CD4-positive, CD25-positive, alpha-beta regulatory T cell (primary cell): Measurements from ENCODE around the gene CREM. TPM values are rescaled to one million over a fixed set of nuclear protein-coding genes. Genes with fewer than 3 reads are reported as not detected.

ENCODE experiments used
- ATAC-seq, 2 donors: fragments of 150-1000 bp; cut with Tn5 transposase; one replicate each; pipeline ENCODE4 v1.10.0; 2021; ENCODE audit warnings: low read depth in 2 of 2, moderate number of reproducible peaks in 2 of 2, moderate library complexity in 1 of 2
- DNase-seq, 3 donors: peaks; one replicate each; pipeline versions ENCODE4 v3.0.0 to v3.0.0-alpha.2; 2012 to 2022; ENCODE audit warnings: mixed read lengths in 1 of 3
- H3K27ac ChIP-seq: one replicate; pipeline ENCODE4 v1.7.0; 2013; ENCODE audit warnings: mild to moderate bottlenecking, low read length; ENCODE audit not compliant: insufficient read depth, poor library complexity, severe bottlenecking
- H3K27me3 ChIP-seq: one replicate; pipeline ENCODE4 v1.7.0; 2013; ENCODE audit warnings: low read length; ENCODE audit not compliant: control insufficient read depth, insufficient read depth
- H3K36me3 ChIP-seq: one replicate; pipeline ENCODE4 v1.7.0; 2013; ENCODE audit warnings: mild to moderate bottlenecking, low read length, moderate library complexity; ENCODE audit not compliant: control insufficient read depth, insufficient read depth
- H3K4me1 ChIP-seq: 2 replicates; pipeline ENCODE4 v1.7.0; 2013; ENCODE audit warnings: mild to moderate bottlenecking, low read length; ENCODE audit not compliant: insufficient read depth, control insufficient read depth, poor library complexity, severe bottlenecking
- H3K4me3 ChIP-seq: one replicate; pipeline ENCODE4 v1.7.0; 2013; ENCODE audit warnings: low read depth, mild to moderate bottlenecking, low read length, moderate library complexity
- H3K9me3 ChIP-seq, 2 experiments: 1 replicate in 1 of 2; 2 replicates in 1 of 2; pipeline ENCODE4 v1.7.0; 2013; ENCODE audit warnings: low read length in 2 of 2, mild to moderate bottlenecking in 1 of 2, moderate library complexity in 1 of 2; ENCODE audit not compliant: control insufficient read depth in 2 of 2
- H3K27ac Mint-ChIP-seq, 3 donors: one replicate each; pipeline ENCODE4 v1.8.0; 2020 to 2022; ENCODE audit warnings: mild to moderate bottlenecking in 3 of 3, mixed read lengths in 3 of 3, moderate library complexity in 2 of 3
- H3K27me3 Mint-ChIP-seq: one replicate; pipeline ENCODE4 v1.8.0; 2022; ENCODE audit warnings: mild to moderate bottlenecking, mixed read lengths
- H3K36me3 Mint-ChIP-seq: one replicate; pipeline ENCODE4 v1.8.0; 2020; ENCODE audit warnings: mixed read lengths
- H3K4me1 Mint-ChIP-seq, 4 donors: one replicate each; pipeline ENCODE4 v1.8.0; 2020 to 2022; ENCODE audit warnings: mixed read lengths in 4 of 4, mild to moderate bottlenecking in 1 of 4
- H3K4me3 Mint-ChIP-seq, 4 donors: one replicate each; pipeline ENCODE4 v1.8.0; 2020 to 2022; ENCODE audit warnings: mild to moderate bottlenecking in 4 of 4, mixed read lengths in 4 of 4, moderate library complexity in 3 of 4
- H3K9me3 Mint-ChIP-seq, 7 donors: one replicate each; pipeline ENCODE4 v1.8.0; 2020 to 2022; ENCODE audit warnings: mixed read lengths in 7 of 7, mild to moderate bottlenecking in 3 of 7, moderate library complexity in 2 of 7
- polyA plus RNA-seq, 4 donors: library from polyadenylated mRNA; unstranded; fragments of 300-500 nt; fragmentation: Illumina TruSeq; gene quantifications; one replicate each; pipeline ENCODE4 v1.2.3, GENCODE V29; 2021
- total RNA-seq: library from RNA; stranded (reverse); gene quantifications from one replicate; pipeline ENCODE4 v1.2.3, GENCODE V29; 2022

Gene CREM
- total and polyA plus RNA-seq, 5 donors from 2014 or later = 24.6 to 121 (median 30.2) TPM

GRCh38 chr10:35165136-35165535 is 38.5 kb downstream of the CREM start:
- no peak for ATAC-seq
- Mint-ChIP-seq H3K4me3 (no peak overlapping the region), H3K27ac (no peak overlapping the region), H3K36me3 (peaks cover 4% of the 10 kb centered on the region), H3K27me3 (no peaks in the 10 kb centered on the region), H3K9me3 (peaks cover 0 to 4% (median 0%) of the 10 kb centered on the region in 7 donors), H3K4me1 (peaks cover 0 to 2% (median 0%) of the 10 kb centered on the region in 4 donors)
- Histone ChIP-seq H3K27ac (no peak overlapping the region), H3K4me1 (no peaks in the 10 kb centered on the region), H3K4me3 (no peak overlapping the region), H3K27me3 (no peaks in the 10 kb centered on the region), H3K36me3 (no peaks in the 10 kb centered on the region), H3K9me3 (no peaks in the 10 kb centered on the region)
- DNase-seq = no peak

GRCh38 chr10:35165811-35166210 is 39.2 kb downstream of the CREM start:
- Histone ChIP-seq H3K27me3 (no peaks in the 10 kb centered on the region), H3K36me3 (no peaks in the 10 kb centered on the region), H3K9me3 (no peaks in the 10 kb centered on the region), H3K27ac (no peak overlapping the region), H3K4me3 (no peak overlapping the region), H3K4me1 (no peaks in the 10 kb centered on the region)
- ATAC-seq = no peak
- no peaks in the 10 kb centered on the region for H3K27me3 Mint-ChIP-seq
- H3K36me3 Mint-ChIP-seq = no peaks in the 10 kb centered on the region
- no peak for DNase-seq
- peaks cover 0 to 2% (median 0%) of the 10 kb centered on the region in 4 donors for H3K4me1 Mint-ChIP-seq
- H3K9me3 Mint-ChIP-seq = peaks cover 0 to 4% (median 0%) of the 10 kb centered on the region in 7 donors
- H3K27ac Mint-ChIP-seq = no peak overlapping the region
- H3K4me3 Mint-ChIP-seq = no peak overlapping the region

- Histone ChIP-seq H3K36me3 (no peaks in the 10 kb centered on the region), H3K27me3 (no peaks in the 10 kb centered on the region), H3K4me3 (no peak overlapping the region), H3K27ac (no peak overlapping the region), H3K4me1 (no peaks in the 10 kb centered on the region), H3K9me3 (no peaks in the 10 kb centered on the region)
- peak overlapping the region in 1 of 3 donors; percentile 65 for H3K27ac Mint-ChIP-seq
- peaks cover 0 to 4% (median 0%) of the 10 kb centered on the region in 7 donors for H3K9me3 Mint-ChIP-seq
- H3K36me3 Mint-ChIP-seq = peaks cover 3% of the 10 kb centered on the region
- H3K4me1 Mint-ChIP-seq = peaks cover 0 to 2% (median 0%) of the 10 kb centered on the region in 4 donors
- no peak overlapping the region for H3K4me3 Mint-ChIP-seq
- DNase-seq (no peak), ATAC-seq (no peak)
- H3K27me3 Mint-ChIP-seq = no peaks in the 10 kb centered on the region
Observed at GRCh38 chr10:35166607-35167006, 40.0 kb downstream of the CREM start.

GRCh38 chr10:35167342-35167741 is 40.7 kb downstream of the CREM start:
- Histone ChIP-seq H3K27ac (no peak overlapping the region), H3K9me3 (no peaks in the 10 kb centered on the region), H3K27me3 (no peaks in the 10 kb centered on the region), H3K36me3 (no peaks in the 10 kb centered on the region), H3K4me1 (no peaks in the 10 kb centered on the region), H3K4me3 (no peak overlapping the region)
- DNase-seq (no peak), ATAC-seq (no peak)
- peaks cover 0 to 4% (median 0%) of the 10 kb centered on the region in 7 donors for H3K9me3 Mint-ChIP-seq
- no peaks in the 10 kb centered on the region for H3K27me3 Mint-ChIP-seq
- peaks cover 0 to 2% (median 0%) of the 10 kb centered on the region in 4 donors for H3K4me1 Mint-ChIP-seq
- no peak overlapping the region for H3K4me3 Mint-ChIP-seq
- peak overlapping the region in 1 of 3 donors; percentile 7 for H3K27ac Mint-ChIP-seq
- peaks cover 7% of the 10 kb centered on the region for H3K36me3 Mint-ChIP-seq

GRCh38 chr10:35172146-35172545 is 45.5 kb downstream of the CREM start:
- H3K27ac ChIP-seq = no peak overlapping the region
- peaks cover 0 to 4% (median 0%) of the 10 kb centered on the region in 7 donors for H3K9me3 Mint-ChIP-seq
- H3K9me3 ChIP-seq = no peaks in the 10 kb centered on the region
- DNase-seq (no peak), ATAC-seq (no peak)
- H3K4me3 ChIP-seq = no peak overlapping the region
- H3K4me1 Mint-ChIP-seq = peaks cover 0 to 2% (median 0%) of the 10 kb centered on the region in 4 donors
- H3K27ac Mint-ChIP-seq = peak overlapping the region in 1 of 3 donors; percentile 12
- peaks cover 11% of the 10 kb centered on the region for H3K36me3 Mint-ChIP-seq
- H3K4me1 ChIP-seq = no peaks in the 10 kb centered on the region
- H3K4me3 Mint-ChIP-seq = no peak overlapping the region
- H3K36me3 ChIP-seq = no peaks in the 10 kb centered on the region
- H3K27me3 Mint-ChIP-seq = no peaks in the 10 kb centered on the region
- no peaks in the 10 kb centered on the region for H3K27me3 ChIP-seq

- Mint-ChIP-seq H3K36me3 (peaks cover 11% of the 10 kb centered on the region), H3K9me3 (peaks cover 0 to 4% (median 0%) of the 10 kb centered on the region in 7 donors), H3K4me3 (no peak overlapping the region), H3K27me3 (no peaks in the 10 kb centered on the region), H3K27ac (peak overlapping the region in 1 of 3 donors; percentile 12), H3K4me1 (peaks cover 0 to 2% (median 0%) of the 10 kb centered on the region in 4 donors)
- ATAC-seq (no peak), DNase-seq (no peak)
- Histone ChIP-seq H3K9me3 (no peaks in the 10 kb centered on the region), H3K4me1 (no peaks in the 10 kb centered on the region), H3K27me3 (no peaks in the 10 kb centered on the region), H3K27ac (no peak overlapping the region), H3K4me3 (no peak overlapping the region), H3K36me3 (no peaks in the 10 kb centered on the region)
Observed at GRCh38 chr10:35172574-35172973, 45.9 kb downstream of the CREM start.

- no peaks in the 10 kb centered on the region for H3K4me1 Mint-ChIP-seq
- no peak overlapping the region for H3K4me3 Mint-ChIP-seq
- no peaks in the 10 kb centered on the region for H3K9me3 ChIP-seq
- no peak for DNase-seq
- H3K27me3 Mint-ChIP-seq = no peaks in the 10 kb centered on the region
- no peak overlapping the region for H3K27ac ChIP-seq
- no peaks in the 10 kb centered on the region for H3K9me3 Mint-ChIP-seq
- H3K36me3 ChIP-seq = no peaks in the 10 kb centered on the region
- no peak for ATAC-seq
- no peaks in the 10 kb centered on the region for H3K27me3 ChIP-seq
- peaks cover 19% of the 10 kb centered on the region for H3K36me3 Mint-ChIP-seq
- peak overlapping the region in 1 of 3 donors; percentile 33 for H3K27ac Mint-ChIP-seq
- H3K4me1 ChIP-seq = no peaks in the 10 kb centered on the region
- H3K4me3 ChIP-seq = no peak overlapping the region
Observed at GRCh38 chr10:35178331-35178730, 51.7 kb downstream of the CREM start.
